ENCODE measurements around the gene COLEC12.
A peak's percentile ranks its signal among the peaks of the same experiment; 100 is the strongest.

The COLEC12 gene

GRCh38 chr18:473802-474201 lies 26.7 kb downstream of the COLEC12 start:
- DNase-seq, result no peak

GRCh38 chr18:471716-472115 lies 28.8 kb downstream of the COLEC12 start:
- DNase-seq, result no peak

- no peak for DNase-seq
These were observed 29.6 kb downstream of the COLEC12 start for GRCh38 chr18:470661-471501.

- DNase-seq, result no peak
These were observed 31.3 kb downstream of the COLEC12 start for GRCh38 chr18:468955-469790.

- no peak for DNase-seq
These were observed 36.5 kb downstream of the COLEC12 start for GRCh38 chr18:463827-464541.

GRCh38 chr18:463403-463802 lies 37.1 kb downstream of the COLEC12 start:
- DNase-seq, result no peak

- DNase-seq, result no peak
These were observed 38.7 kb downstream of the COLEC12 start for GRCh38 chr18:461762-462161.

- no peak for DNase-seq
These were observed 39.7 kb downstream of the COLEC12 start for GRCh38 chr18:460791-461190.

GRCh38 chr18:459814-460593 lies 40.5 kb downstream of the COLEC12 start:
- DNase-seq, result no peak

- DNase-seq, result no peak
These were observed 42.7 kb downstream of the COLEC12 start for GRCh38 chr18:457521-458412.

GRCh38 chr18:457140-457519 lies 43.4 kb downstream of the COLEC12 start:
- no peak for DNase-seq

GRCh38 chr18:456361-457139 lies 44.0 kb downstream of the COLEC12 start:
- DNase-seq, result no peak

GRCh38 chr18:453400-453799 lies 47.1 kb downstream of the COLEC12 start:
- no peak for DNase-seq

GRCh38 chr18:452816-453215 lies 47.7 kb downstream of the COLEC12 start:
- DNase-seq, result no peak

- DNase-seq, result peak; percentile 81
These were observed 51.1 kb downstream of the COLEC12 start for GRCh38 chr18:449374-449773.

GRCh38 chr18:448116-448790 lies 52.2 kb downstream of the COLEC12 start:
- DNase-seq, result no peak

- DNase-seq, result no peak
These were observed 53.5 kb downstream of the COLEC12 start for GRCh38 chr18:446941-447560.

GRCh38 chr18:445055-445454 lies 55.4 kb downstream of the COLEC12 start:
- DNase-seq, result no peak

- no peak for DNase-seq
These were observed 61.9 kb downstream of the COLEC12 start for GRCh38 chr18:438571-438970.

- no peak for DNase-seq
These were observed 64.6 kb downstream of the COLEC12 start for GRCh38 chr18:435940-436339.

All from NCI-H510A (cell line).